ENCODE data around the gene USP22.

Gene USP22

GRCh38 chr17:21046216-21046615, 3.4 kb upstream of the USP22 start:
- no peak for FAIRE-seq

- no peak for FAIRE-seq
Measured at GRCh38 chr17:21044971-21045370, 2.2 kb upstream of the USP22 start.

GRCh38 chr17:21043296-21044232, 753 bp upstream of the USP22 start:
- FAIRE-seq, result peak; percentile 95

- FAIRE-seq, result no peak
Measured at GRCh38 chr17:21041741-21042457, 912 bp downstream of the USP22 start.

GRCh38 chr17:21039839-21040575, 2.8 kb downstream of the USP22 start:
- peak; percentile 88 for FAIRE-seq

- no peak for FAIRE-seq
Measured at GRCh38 chr17:21037117-21037803, 5.6 kb downstream of the USP22 start.

- no peak for FAIRE-seq
Measured at GRCh38 chr17:21036361-21036881, 6.4 kb downstream of the USP22 start.

GRCh38 chr17:21035406-21035805, 7.4 kb downstream of the USP22 start:
- FAIRE-seq, result no peak

GRCh38 chr17:21034340-21035235, 8.2 kb downstream of the USP22 start:
- no peak for FAIRE-seq

GRCh38 chr17:21033350-21033749, 9.5 kb downstream of the USP22 start:
- FAIRE-seq, result no peak

GRCh38 chr17:21031756-21032396, 10.9 kb downstream of the USP22 start:
- FAIRE-seq, result no peak

- FAIRE-seq, result no peak
Measured at GRCh38 chr17:21030375-21030774, 12.4 kb downstream of the USP22 start.

GRCh38 chr17:21029515-21029914, 13.3 kb downstream of the USP22 start:
- FAIRE-seq, result no peak

GRCh38 chr17:21029036-21029435, 13.8 kb downstream of the USP22 start:
- FAIRE-seq, result no peak

- no peak for FAIRE-seq
Measured at GRCh38 chr17:21028192-21028591, 14.6 kb downstream of the USP22 start.

- no peak for FAIRE-seq
Measured at GRCh38 chr17:21027031-21027430, 15.8 kb downstream of the USP22 start.

- FAIRE-seq, result no peak
Measured at GRCh38 chr17:21025451-21025850, 17.4 kb downstream of the USP22 start.

- FAIRE-seq, result no peak
Measured at GRCh38 chr17:21024024-21024423, 18.8 kb downstream of the USP22 start.

GRCh38 chr17:21021208-21021803, 21.5 kb downstream of the USP22 start:
- no peak for FAIRE-seq

GRCh38 chr17:21020622-21021021, 22.2 kb downstream of the USP22 start:
- no peak for FAIRE-seq

Measured in G401.6 (cell line).